PC-9 (cell line): Measurements from ENCODE around the gene CIBAR2.

Experiments used
- EZH2 ChIP-seq: fragments of 200-600 bp; sonication (generic); IDR thresholded peaks from 2 replicates; pipeline ENCODE4 v1.8.0; 2017; ENCODE audit warnings: antibody characterized with exemption, low read depth
- TF ChIP-seq, protein P1 (sequence below): fragments of 200-600 bp; sonication (generic); conservative IDR thresholded peaks from 2 replicates; pipeline ENCODE4 v1.6.1; 2017; ENCODE audit warnings: mixed run types, antibody characterized with exemption, mild to moderate bottlenecking, moderate library complexity

DNA sequence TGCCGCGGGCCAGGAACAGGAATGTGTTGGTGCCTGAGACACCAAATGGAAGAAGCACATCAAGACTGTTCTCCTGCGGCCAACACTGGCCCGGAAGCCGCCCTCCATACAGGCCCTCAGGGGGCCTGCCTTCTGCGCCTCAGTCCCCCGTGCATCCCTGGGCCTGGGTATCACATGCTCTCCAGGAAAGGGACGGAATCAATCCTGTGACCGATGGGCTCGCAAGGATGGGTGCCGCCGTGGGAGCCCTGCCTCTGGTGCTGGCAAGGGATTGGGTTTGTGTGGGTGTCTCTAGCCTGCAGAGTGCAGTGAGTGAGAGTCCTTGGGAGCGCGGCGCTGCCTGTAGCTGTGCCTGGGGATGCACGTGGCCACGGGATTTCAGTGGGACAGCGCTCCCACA lies 19.4 kb downstream of the CIBAR2 start:
- TF ChIP-seq, protein P1, sequence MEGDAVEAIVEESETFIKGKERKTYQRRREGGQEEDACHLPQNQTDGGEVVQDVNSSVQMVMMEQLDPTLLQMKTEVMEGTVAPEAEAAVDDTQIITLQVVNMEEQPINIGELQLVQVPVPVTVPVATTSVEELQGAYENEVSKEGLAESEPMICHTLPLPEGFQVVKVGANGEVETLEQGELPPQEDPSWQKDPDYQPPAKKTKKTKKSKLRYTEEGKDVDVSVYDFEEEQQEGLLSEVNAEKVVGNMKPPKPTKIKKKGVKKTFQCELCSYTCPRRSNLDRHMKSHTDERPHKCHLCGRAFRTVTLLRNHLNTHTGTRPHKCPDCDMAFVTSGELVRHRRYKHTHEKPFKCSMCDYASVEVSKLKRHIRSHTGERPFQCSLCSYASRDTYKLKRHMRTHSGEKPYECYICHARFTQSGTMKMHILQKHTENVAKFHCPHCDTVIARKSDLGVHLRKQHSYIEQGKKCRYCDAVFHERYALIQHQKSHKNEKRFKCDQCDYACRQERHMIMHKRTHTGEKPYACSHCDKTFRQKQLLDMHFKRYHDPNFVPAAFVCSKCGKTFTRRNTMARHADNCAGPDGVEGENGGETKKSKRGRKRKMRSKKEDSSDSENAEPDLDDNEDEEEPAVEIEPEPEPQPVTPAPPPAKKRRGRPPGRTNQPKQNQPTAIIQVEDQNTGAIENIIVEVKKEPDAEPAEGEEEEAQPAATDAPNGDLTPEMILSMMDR, result no peak
- no peak for TF ChIP-seq EZH2
